Neural cell (in vitro differentiated cells): ENCODE measurements around the gene ROBO1. TPM values are rescaled to one million over a fixed set of nuclear protein-coding genes. Genes with fewer than 3 reads are reported as not detected.

ENCODE experiments used
- H2AFZ ChIP-seq: fragments of 200-600, 300-800 bp; sonication (generic), shearing (Covaris generic); 2 replicates; pipeline ENCODE4 v1.6.0; 2014; ENCODE audit warnings: low read depth, mild to moderate bottlenecking, antibody characterized with exemption, low read length, moderate library complexity
- H3F3A ChIP-seq: fragments of 200-600 bp; shearing (Covaris generic); 2 replicates; pipeline ENCODE4 v1.6.1; 2016; ENCODE audit warnings: mild to moderate bottlenecking, moderate library complexity, mixed read lengths, antibody characterized with exemption, low read length; ENCODE audit not compliant: insufficient read depth, poor library complexity, severe bottlenecking
- H3K27ac ChIP-seq: fragments of 200-600, 300-800 bp; sonication (generic), shearing (Covaris generic); 2 replicates; pipeline ENCODE4 v1.5.1; 2014; ENCODE audit warnings: mild to moderate bottlenecking, low read length, moderate library complexity
- H3K27me3 ChIP-seq: fragments of 300-800, 200-600 bp; sonication (generic), shearing (Covaris generic); 2 replicates; pipeline ENCODE4 v1.6.0; 2014; ENCODE audit warnings: mild to moderate bottlenecking, low read depth, low read length, moderate library complexity; ENCODE audit not compliant: insufficient read depth
- H3K36me3 ChIP-seq: fragments of 300-800, 200-600 bp; sonication (generic), shearing (Covaris generic); 2 replicates; pipeline ENCODE4 v1.5.1; 2014; ENCODE audit warnings: mild to moderate bottlenecking, antibody characterized with exemption, low read length, moderate library complexity; ENCODE audit not compliant: insufficient read depth
- H3K4me2 ChIP-seq: fragments of 300-800, 200-600 bp; sonication (generic), shearing (Covaris generic); 2 replicates; pipeline ENCODE4 v1.6.0; 2014; ENCODE audit warnings: mild to moderate bottlenecking, low read length
- H3K4me3 ChIP-seq: fragments of 300-800, 200-600 bp; sonication (generic), shearing (Covaris generic); 2 replicates; pipeline ENCODE4 v1.5.1; 2014; ENCODE audit warnings: mild to moderate bottlenecking, low read length, moderate library complexity
- H3K79me2 ChIP-seq: fragments of 200-600 bp; shearing (Covaris generic); replicated peaks from 2 replicates; pipeline ENCODE4 v1.6.0; 2014; ENCODE audit warnings: mild to moderate bottlenecking, low read length, moderate library complexity; ENCODE audit not compliant: insufficient read depth
- H3K9ac ChIP-seq: fragments of 300-800, 200-600 bp; sonication (generic), shearing (Covaris generic); 2 replicates; pipeline ENCODE4 v1.6.1; 2016; ENCODE audit warnings: mild to moderate bottlenecking, low read length, mixed read lengths
- H3K9me2 ChIP-seq: fragments of 200-600 bp; shearing (Covaris generic); 2 replicates; pipeline ENCODE4 v1.6.1; 2016; ENCODE audit warnings: mild to moderate bottlenecking, low read length, mixed read lengths; ENCODE audit not compliant: insufficient read depth
- H3K9me3 ChIP-seq: fragments of 200-600, 300-800 bp; sonication (generic), shearing (Covaris generic); 2 replicates; pipeline ENCODE4 v1.6.1; 2016; ENCODE audit warnings: mild to moderate bottlenecking, mixed run types, low read length, moderate library complexity, mixed read lengths
- H4K20me1 ChIP-seq: fragments of 200-600 bp; shearing (Covaris generic); 2 replicates; pipeline ENCODE4 v1.6.1; 2016; ENCODE audit warnings: mild to moderate bottlenecking, mixed run types; ENCODE audit not compliant: insufficient read depth
- EP300 ChIP-seq: fragments of 450-650 bp; conservative IDR thresholded peaks from 2 replicates; pipeline ENCODE4 v1.6.1; 2014; ENCODE audit warnings: antibody characterized with exemption, mild to moderate bottlenecking, moderate library complexity; ENCODE audit not compliant: poor library complexity, severe bottlenecking
- EZH2 ChIP-seq: fragments of 200-600, 300-800 bp; shearing (Covaris generic), sonication (generic); IDR thresholded peaks from 2 replicates; pipeline ENCODE4 v1.6.1; 2014; ENCODE audit warnings: antibody characterized with exemption, low read length, borderline replicate concordance, mild to moderate bottlenecking; ENCODE audit not compliant: insufficient read depth, poor library complexity, severe bottlenecking
- MXI1 ChIP-seq: fragments of 450-650 bp; conservative IDR thresholded peaks from 2 replicates; pipeline ENCODE4 v1.6.1; 2014; ENCODE audit warnings: antibody characterized with exemption, mild to moderate bottlenecking; ENCODE audit not compliant: poor library complexity, severe bottlenecking
- POLR2AphosphoS5 ChIP-seq: IDR thresholded peaks from 2 replicates; pipeline ENCODE4 v1.6.1; 2012
- RAD21 ChIP-seq: fragments of 450-650 bp; conservative IDR thresholded peaks from 2 replicates; pipeline ENCODE4 v1.6.1; 2014; ENCODE audit warnings: antibody characterized with exemption, mild to moderate bottlenecking, moderate library complexity
- SMC3 ChIP-seq: fragments of 450-650 bp; conservative IDR thresholded peaks from 2 replicates; pipeline ENCODE4 v1.6.1; 2014; ENCODE audit warnings: antibody characterized with exemption, mild to moderate bottlenecking, moderate library complexity; ENCODE audit not compliant: poor library complexity
- TAF1 ChIP-seq: IDR thresholded peaks from 2 replicates; pipeline ENCODE4 v1.6.1; 2012; ENCODE audit warnings: low read depth
- polyA plus RNA-seq: library from polyadenylated mRNA; depleted of rRNA; stranded (reverse); fragments of >200 nt; gene quantifications from 2 replicates; pipeline ENCODE4 v1.2.3, GENCODE V29; 2014
- TF ChIP-seq, protein P1 (sequence below): fragments of 450-650 bp; IDR thresholded peaks from 2 replicates; pipeline ENCODE4 v1.5.1; 2014; ENCODE audit warnings: antibody characterized with exemption, mild to moderate bottlenecking, moderate library complexity; ENCODE audit not compliant: poor library complexity, severe bottlenecking
- TF ChIP-seq, protein P2 (sequence below): IDR thresholded peaks from 2 replicates; pipeline ENCODE4 v1.6.1; 2012; ENCODE audit warnings: borderline replicate concordance

ROBO1 gene
- polyA plus RNA-seq, 1 donor from 2014 or later, result 183 TPM

DNA sequence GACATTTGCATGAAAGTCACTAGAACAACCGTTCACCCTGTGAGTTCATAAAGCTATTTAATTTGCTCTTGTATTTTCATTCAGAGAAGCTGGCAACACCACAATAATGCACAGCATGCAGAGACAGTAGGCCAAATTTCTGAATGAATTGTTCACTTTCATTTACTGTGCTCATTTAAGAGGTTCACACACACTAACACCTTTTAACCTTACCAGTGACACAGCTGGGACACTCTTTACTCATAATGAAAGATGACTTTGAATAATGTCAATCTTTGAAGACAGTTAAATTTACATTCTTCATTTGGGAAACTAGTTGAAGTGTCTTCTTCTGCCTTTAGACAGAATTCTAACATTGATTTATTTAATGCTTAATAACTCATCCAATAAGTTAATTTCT lies 95.7 kb downstream of the ROBO1 start (continued):
- TF ChIP-seq SMC3 (no peak), EP300 (no peak)

DNA sequence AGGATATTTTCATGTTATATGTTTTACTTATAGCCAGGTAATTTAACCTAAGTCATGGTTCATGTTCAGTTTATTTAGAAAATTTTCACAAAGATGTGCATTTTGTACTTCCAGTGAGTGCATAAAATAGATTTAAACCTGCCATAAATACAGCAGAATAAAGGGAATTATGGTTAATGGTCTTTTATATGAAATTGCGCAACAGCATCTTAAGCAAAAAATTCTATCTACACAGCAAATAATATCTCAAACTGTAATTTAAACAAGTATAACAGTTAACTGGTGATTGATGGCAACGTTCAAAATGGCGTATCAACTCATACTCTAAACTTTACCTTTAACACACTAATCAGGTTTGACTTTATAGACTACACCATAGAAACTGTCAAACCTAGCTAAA lies 97.6 kb downstream of the ROBO1 start:
- no peaks in the 10 kb centered on the region for H3K36me3 ChIP-seq
- H3K9me2 ChIP-seq, result no peaks in the 10 kb centered on the region
- no peak overlapping the region for H3K9ac ChIP-seq
- H3K4me3 ChIP-seq, result no peak overlapping the region
- no peak overlapping the region for H3K27ac ChIP-seq
- no peaks in the 10 kb centered on the region for H3K27me3 ChIP-seq
- H3K4me2 ChIP-seq, result no peak overlapping the region
- H4K20me1 ChIP-seq, result no peaks in the 10 kb centered on the region
- no peak for TF ChIP-seq TAF1
- TF ChIP-seq, protein P1, sequence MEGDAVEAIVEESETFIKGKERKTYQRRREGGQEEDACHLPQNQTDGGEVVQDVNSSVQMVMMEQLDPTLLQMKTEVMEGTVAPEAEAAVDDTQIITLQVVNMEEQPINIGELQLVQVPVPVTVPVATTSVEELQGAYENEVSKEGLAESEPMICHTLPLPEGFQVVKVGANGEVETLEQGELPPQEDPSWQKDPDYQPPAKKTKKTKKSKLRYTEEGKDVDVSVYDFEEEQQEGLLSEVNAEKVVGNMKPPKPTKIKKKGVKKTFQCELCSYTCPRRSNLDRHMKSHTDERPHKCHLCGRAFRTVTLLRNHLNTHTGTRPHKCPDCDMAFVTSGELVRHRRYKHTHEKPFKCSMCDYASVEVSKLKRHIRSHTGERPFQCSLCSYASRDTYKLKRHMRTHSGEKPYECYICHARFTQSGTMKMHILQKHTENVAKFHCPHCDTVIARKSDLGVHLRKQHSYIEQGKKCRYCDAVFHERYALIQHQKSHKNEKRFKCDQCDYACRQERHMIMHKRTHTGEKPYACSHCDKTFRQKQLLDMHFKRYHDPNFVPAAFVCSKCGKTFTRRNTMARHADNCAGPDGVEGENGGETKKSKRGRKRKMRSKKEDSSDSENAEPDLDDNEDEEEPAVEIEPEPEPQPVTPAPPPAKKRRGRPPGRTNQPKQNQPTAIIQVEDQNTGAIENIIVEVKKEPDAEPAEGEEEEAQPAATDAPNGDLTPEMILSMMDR, result no peak
- peaks cover 16% of the 10 kb centered on the region for H3K79me2 ChIP-seq
- H3K9me3 ChIP-seq, result no peaks in the 10 kb centered on the region
- no peaks in the 10 kb centered on the region for H3F3A ChIP-seq
- H2AFZ ChIP-seq, result no peak overlapping the region

DNA sequence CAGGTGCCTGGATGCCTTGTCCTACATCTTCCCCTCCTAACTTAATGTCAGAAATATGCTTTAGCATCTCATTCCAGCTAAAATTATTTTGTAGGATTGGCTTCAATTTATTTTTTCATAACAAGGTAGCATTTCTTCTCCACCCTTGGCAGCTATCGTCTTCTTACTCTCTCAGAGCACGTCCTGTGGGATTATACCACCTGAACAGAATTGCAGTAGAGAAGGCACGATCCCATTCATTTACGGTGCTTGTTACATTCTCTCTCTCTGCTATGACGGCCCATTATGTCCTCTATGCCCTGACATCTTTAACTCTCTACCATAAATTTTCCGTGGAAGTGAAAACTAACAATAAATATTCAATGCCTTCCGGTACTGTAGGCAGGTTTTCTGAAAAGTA lies 103.3 kb downstream of the ROBO1 start:
- H3K27ac ChIP-seq, result peak overlapping the region; percentile 73
- no peak overlapping the region for H3K9ac ChIP-seq
- TF ChIP-seq, protein P1, result no peak
- no peak for TF ChIP-seq MXI1
- TF ChIP-seq EP300, result peak; percentile 65
- TF ChIP-seq EZH2, result no peak
- TF ChIP-seq POLR2AphosphoS5, result peak; percentile 55
- no peak for TF ChIP-seq RAD21
- TF ChIP-seq, protein P2, sequence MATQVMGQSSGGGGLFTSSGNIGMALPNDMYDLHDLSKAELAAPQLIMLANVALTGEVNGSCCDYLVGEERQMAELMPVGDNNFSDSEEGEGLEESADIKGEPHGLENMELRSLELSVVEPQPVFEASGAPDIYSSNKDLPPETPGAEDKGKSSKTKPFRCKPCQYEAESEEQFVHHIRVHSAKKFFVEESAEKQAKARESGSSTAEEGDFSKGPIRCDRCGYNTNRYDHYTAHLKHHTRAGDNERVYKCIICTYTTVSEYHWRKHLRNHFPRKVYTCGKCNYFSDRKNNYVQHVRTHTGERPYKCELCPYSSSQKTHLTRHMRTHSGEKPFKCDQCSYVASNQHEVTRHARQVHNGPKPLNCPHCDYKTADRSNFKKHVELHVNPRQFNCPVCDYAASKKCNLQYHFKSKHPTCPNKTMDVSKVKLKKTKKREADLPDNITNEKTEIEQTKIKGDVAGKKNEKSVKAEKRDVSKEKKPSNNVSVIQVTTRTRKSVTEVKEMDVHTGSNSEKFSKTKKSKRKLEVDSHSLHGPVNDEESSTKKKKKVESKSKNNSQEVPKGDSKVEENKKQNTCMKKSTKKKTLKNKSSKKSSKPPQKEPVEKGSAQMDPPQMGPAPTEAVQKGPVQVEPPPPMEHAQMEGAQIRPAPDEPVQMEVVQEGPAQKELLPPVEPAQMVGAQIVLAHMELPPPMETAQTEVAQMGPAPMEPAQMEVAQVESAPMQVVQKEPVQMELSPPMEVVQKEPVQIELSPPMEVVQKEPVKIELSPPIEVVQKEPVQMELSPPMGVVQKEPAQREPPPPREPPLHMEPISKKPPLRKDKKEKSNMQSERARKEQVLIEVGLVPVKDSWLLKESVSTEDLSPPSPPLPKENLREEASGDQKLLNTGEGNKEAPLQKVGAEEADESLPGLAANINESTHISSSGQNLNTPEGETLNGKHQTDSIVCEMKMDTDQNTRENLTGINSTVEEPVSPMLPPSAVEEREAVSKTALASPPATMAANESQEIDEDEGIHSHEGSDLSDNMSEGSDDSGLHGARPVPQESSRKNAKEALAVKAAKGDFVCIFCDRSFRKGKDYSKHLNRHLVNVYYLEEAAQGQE, result peak; percentile 32
- TF ChIP-seq SMC3, result no peak
- H2AFZ ChIP-seq, result no peak overlapping the region
- H3K9me2 ChIP-seq, result no peaks in the 10 kb centered on the region
- peak overlapping the region; percentile 32 for H3K4me3 ChIP-seq
- H4K20me1 ChIP-seq, result no peaks in the 10 kb centered on the region
- no peak overlapping the region for H3K4me2 ChIP-seq
- no peaks in the 10 kb centered on the region for H3K36me3 ChIP-seq
- no peaks in the 10 kb centered on the region for H3K27me3 ChIP-seq
- H3K9me3 ChIP-seq, result no peaks in the 10 kb centered on the region
- no peaks in the 10 kb centered on the region for H3F3A ChIP-seq
- H3K79me2 ChIP-seq, result peaks cover 4% of the 10 kb centered on the region
